H1 (cell line): ENCODE data around the gene LTBP4. TPM values are rescaled to one million over a fixed set of nuclear protein-coding genes. Genes with fewer than 3 reads are reported as not detected.

Source experiments
- CBX5 ChIP-seq: fragments of 300-800, 300-1000 bp; sonication (generic); IDR thresholded peaks from 2 replicates; pipeline ENCODE4 v1.7.1; 2016; ENCODE audit warnings: antibody characterized with exemption, low read length, low read depth
- JUN ChIP-seq: IDR thresholded peaks from 2 replicates; pipeline ENCODE4 v1.6.1; 2011; ENCODE audit warnings: low read depth, mild to moderate bottlenecking, improper control_type of control experiment, low read length
- NRF1 ChIP-seq: IDR thresholded peaks from 2 replicates; pipeline ENCODE4 v1.6.1; 2011; ENCODE audit warnings: mild to moderate bottlenecking, low read depth, low read length, improper control_type of control experiment
- SP4 ChIP-seq: IDR thresholded peaks from 2 replicates; pipeline ENCODE4 v1.6.1; 2012; ENCODE audit warnings: low read length, inconsistent platforms
- polyA plus RNA-seq, 7 experiments: library from polyadenylated mRNA; depleted of rRNA in 3 of 7; stranded (reverse) in 5 of 7; unstranded in 2 of 7; fragments of >200 nt in 5 of 7; fragments of 200-250 nt in 2 of 7; gene quantifications; 1 replicate in 5 of 7; 2 replicates in 1 of 7; 4 replicates in 1 of 7; pipeline versions ENCODE4 v1.2.1 to v1.2.3, GENCODE V29; 2011 to 2013; ENCODE audit warnings: missing spikeins in 2 of 7, mixed read lengths in 2 of 7
- total RNA-seq: library from RNA; stranded (reverse); fragmentation: NEBNext Ultra II Directional; extraction: Animal tissue kit (Norgen Biotek cat#: 25700); gene quantifications from 2 replicates; pipeline ENCODE4 v1.2.1, GENCODE V29; 2021

LTBP4 gene
- total and polyA plus RNA-seq, 2 of the 8 experiments (the other 6 are each of a cell fraction or from before 2014, with no cell fraction given): 54.5 to 77.1 TPM

- TF ChIP-seq NRF1 (no peak), JUN (no peak), CBX5 (no peak), SP4 (no peak)
These were observed 33.2 kb upstream of the LTBP4 start (continued) for GRCh38 chr19:40567750-40568494.
